Subcutaneous abdominal adipose tissue (tissue), 5 donors: ENCODE measurements around the gene OXCT2.

Experiments
- H3K27ac ChIP-seq: one replicate; pipeline ENCODE4 v1.7.0; 2013; ENCODE audit warnings: low read depth, mild to moderate bottlenecking, inconsistent platforms, low read length, moderate library complexity
- H3K27me3 ChIP-seq, 5 donors: one replicate each; pipeline ENCODE4 v1.7.0; 2013; ENCODE audit warnings: low read length in 5 of 5, inconsistent platforms in 1 of 5; ENCODE audit not compliant: control insufficient read depth in 5 of 5, insufficient read depth in 4 of 5
- H3K36me3 ChIP-seq, 5 donors: one replicate each; pipeline ENCODE4 v1.7.0; 2013; ENCODE audit warnings: low read length in 5 of 5; ENCODE audit not compliant: control insufficient read depth in 5 of 5, insufficient read depth in 5 of 5
- H3K4me1 ChIP-seq, 5 donors: one replicate each; pipeline ENCODE4 v1.7.0; 2013; ENCODE audit warnings: low read length in 5 of 5, mild to moderate bottlenecking in 3 of 5, moderate library complexity in 1 of 5; ENCODE audit not compliant: control insufficient read depth in 5 of 5, insufficient read depth in 5 of 5
- H3K4me3 ChIP-seq, 5 donors: one replicate each; pipeline ENCODE4 v1.7.0; 2013; ENCODE audit warnings: low read length in 5 of 5, low read depth in 1 of 5
- H3K9ac ChIP-seq, 5 donors: one replicate each; pipeline ENCODE4 v1.7.0; 2013; ENCODE audit warnings: low read length in 5 of 5, mild to moderate bottlenecking in 4 of 5, moderate library complexity in 3 of 5
- H3K9me3 ChIP-seq, 5 donors: one replicate each; pipeline ENCODE4 v1.7.0; 2013; ENCODE audit warnings: low read length in 5 of 5; ENCODE audit not compliant: control insufficient read depth in 5 of 5
- donor health status: healthy.
- donor health status: healthy.
- donor health status: healthy.
- donor health status: healthy.
- donor health status: healthy.

The OXCT2 gene

GRCh38 chr1:39737546-39738169 lies 33.5 kb downstream of the OXCT2 start:
- peaks cover 6 to 17% (median 13%) of the 10 kb centered on the region in 5 donors for H3K27me3 ChIP-seq

GRCh38 chr1:39735731-39736130 lies 35.4 kb downstream of the OXCT2 start:
- Histone ChIP-seq H3K9ac (no peak overlapping the region), H3K4me1 (peaks cover 3 to 20% (median 14%) of the 10 kb centered on the region in 5 donors), H3K36me3 (peaks cover 0 to 9% (median 0%) of the 10 kb centered on the region in 5 donors), H3K9me3 (no peaks in the 10 kb centered on the region), H3K4me3 (no peak overlapping the region), H3K27ac (no peak overlapping the region), H3K27me3 (peaks cover 8 to 21% (median 14%) of the 10 kb centered on the region in 5 donors)

More at GRCh38 chr1:39737546-39738169, 33.5 kb downstream of the OXCT2 start:
- no peak overlapping the region for H3K27ac ChIP-seq
- no peak overlapping the region for H3K9ac ChIP-seq
- H3K4me1 ChIP-seq: peaks cover 3 to 20% (median 14%) of the 10 kb centered on the region in 5 donors
- no peak overlapping the region for H3K4me3 ChIP-seq
- peaks cover 11 to 25% (median 14%) of the 10 kb centered on the region in 5 donors for H3K36me3 ChIP-seq
- H3K9me3 ChIP-seq: no peaks in the 10 kb centered on the region

DNA sequence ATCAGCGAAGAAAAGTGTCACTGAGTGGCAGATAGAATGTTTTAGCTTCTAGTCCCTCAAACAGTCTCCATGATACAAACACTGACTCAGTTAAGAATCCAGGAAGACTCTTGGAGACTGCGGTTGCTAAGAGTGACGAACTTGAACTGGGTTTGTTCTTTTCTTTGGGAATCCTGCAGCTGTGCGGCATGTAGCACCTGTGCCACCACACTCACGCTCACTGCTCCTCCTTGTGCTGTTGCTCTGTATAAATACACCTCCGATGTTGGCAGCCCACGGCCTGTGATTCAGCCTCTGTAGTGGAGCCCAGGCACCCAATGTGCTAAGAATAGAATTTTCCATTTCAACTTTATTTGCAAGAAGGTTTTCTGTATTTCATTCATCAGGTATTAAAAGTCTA lies 38.0 kb downstream of the OXCT2 start:
- Histone ChIP-seq H3K9ac (no peak overlapping the region), H3K4me1 (peaks cover 0 to 2% (median 0%) of the 10 kb centered on the region in 5 donors), H3K4me3 (no peak overlapping the region), H3K27me3 (peaks cover 9 to 30% (median 18%) of the 10 kb centered on the region in 5 donors), H3K27ac (no peak overlapping the region), H3K36me3 (no peaks in the 10 kb centered on the region), H3K9me3 (no peaks in the 10 kb centered on the region)

GRCh38 chr1:39732730-39733129 lies 38.4 kb downstream of the OXCT2 start:
- Histone ChIP-seq H3K9ac (no peak overlapping the region), H3K27ac (no peak overlapping the region), H3K4me3 (no peak overlapping the region), H3K4me1 (no peaks in the 10 kb centered on the region), H3K36me3 (no peaks in the 10 kb centered on the region), H3K27me3 (peaks cover 13 to 34% (median 22%) of the 10 kb centered on the region in 5 donors), H3K9me3 (no peaks in the 10 kb centered on the region)

DNA sequence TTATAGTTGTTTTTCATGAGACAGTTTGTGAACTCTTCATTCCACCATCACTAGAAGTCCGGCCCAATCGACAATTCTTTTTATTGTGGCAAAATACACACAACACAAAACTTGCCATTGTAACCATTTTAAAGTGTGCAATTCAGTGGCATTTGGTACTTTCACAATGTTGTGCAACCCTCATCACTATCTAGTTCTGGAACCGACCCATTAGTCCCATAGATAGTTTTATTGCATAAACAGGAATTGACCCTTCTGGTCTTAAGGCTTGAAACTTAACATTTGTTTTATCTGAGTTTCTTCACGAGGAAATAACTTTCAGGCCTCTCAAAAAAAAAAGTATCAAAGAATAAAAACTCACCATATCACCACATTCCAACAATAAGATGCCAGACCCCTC lies 41.3 kb downstream of the OXCT2 start:
- Histone ChIP-seq H3K27me3 (peaks cover 13 to 36% (median 20%) of the 10 kb centered on the region in 5 donors), H3K9ac (no peak overlapping the region), H3K36me3 (no peaks in the 10 kb centered on the region)

DNA sequence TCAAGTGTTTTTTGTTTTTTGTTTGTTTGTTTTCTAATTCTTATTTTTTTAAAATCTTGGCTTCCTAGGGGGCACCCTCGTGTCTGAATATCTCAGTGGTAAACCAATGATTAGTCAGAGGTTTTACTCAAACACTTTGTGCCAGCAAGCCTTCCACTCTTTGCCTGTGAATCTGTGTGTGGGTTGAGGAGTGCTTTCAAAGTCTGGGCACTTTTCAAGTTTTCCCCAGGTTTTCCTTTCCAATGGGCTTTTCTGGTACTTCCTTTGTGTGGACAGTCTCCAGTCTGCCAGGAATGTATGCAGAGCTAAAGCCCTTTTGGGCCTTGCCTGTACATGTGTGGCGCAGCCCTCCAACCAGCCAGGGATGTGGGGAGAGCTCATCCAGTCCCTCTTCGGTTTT lies 42.1 kb downstream of the OXCT2 start:
- Histone ChIP-seq H3K9ac (no peak overlapping the region), H3K4me3 (no peak overlapping the region), H3K36me3 (no peaks in the 10 kb centered on the region), H3K27ac (no peak overlapping the region), H3K4me1 (no peaks in the 10 kb centered on the region), H3K9me3 (no peaks in the 10 kb centered on the region), H3K27me3 (peaks cover 13 to 36% (median 20%) of the 10 kb centered on the region in 5 donors)

More for the DNA sequence above, 41.3 kb downstream of the OXCT2 start:
- no peaks in the 10 kb centered on the region for H3K9me3 ChIP-seq
- no peaks in the 10 kb centered on the region for H3K4me1 ChIP-seq
- no peak overlapping the region for H3K4me3 ChIP-seq
- no peak overlapping the region for H3K27ac ChIP-seq

GRCh38 chr1:39727932-39728317 lies 43.2 kb downstream of the OXCT2 start:
- H3K4me1 ChIP-seq: no peaks in the 10 kb centered on the region
- no peaks in the 10 kb centered on the region for H3K9me3 ChIP-seq
- no peak overlapping the region for H3K4me3 ChIP-seq
- no peak overlapping the region for H3K27ac ChIP-seq
- peaks cover 13 to 29% (median 16%) of the 10 kb centered on the region in 5 donors for H3K27me3 ChIP-seq
- no peak overlapping the region for H3K9ac ChIP-seq
- H3K36me3 ChIP-seq: no peaks in the 10 kb centered on the region

DNA sequence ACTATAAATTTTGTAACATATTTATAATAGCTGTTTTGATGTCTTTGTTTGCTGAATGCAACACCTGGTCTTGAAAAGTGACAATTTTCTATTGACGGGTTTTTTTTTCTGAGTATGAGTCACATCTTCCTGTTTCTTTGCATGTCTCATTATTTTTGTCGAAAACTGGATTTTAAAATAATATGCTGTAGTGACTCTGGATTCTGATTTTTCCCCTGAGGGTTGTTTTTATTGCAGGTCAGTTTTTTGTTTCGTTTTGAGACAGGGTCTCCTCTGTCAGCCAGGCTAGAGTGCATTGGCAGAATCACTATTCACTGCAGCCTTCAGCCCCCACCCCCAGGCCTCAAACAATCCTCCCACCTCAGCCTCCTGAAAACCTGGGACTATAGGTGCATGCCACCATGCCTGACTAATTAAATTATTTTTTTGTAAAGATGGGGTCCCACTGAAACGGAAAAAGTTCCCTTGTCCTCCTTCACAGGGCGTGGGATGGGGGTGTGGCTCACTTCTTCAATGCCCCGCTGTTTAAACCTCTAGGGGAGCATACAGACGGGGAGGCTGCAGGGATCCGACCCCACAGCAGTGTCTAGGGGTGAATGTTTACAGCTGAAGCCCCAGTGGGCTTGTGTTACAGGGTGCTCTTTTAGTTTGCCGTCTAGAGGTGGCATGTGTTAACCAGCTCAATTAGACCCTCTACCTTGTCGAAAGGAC lies 43.8 kb downstream of the OXCT2 start:
- H3K4me3 ChIP-seq: no peak overlapping the region
- H3K9me3 ChIP-seq: no peaks in the 10 kb centered on the region
- H3K9ac ChIP-seq: no peak overlapping the region
- H3K27me3 ChIP-seq: peaks cover 12 to 25% (median 13%) of the 10 kb centered on the region in 5 donors
- H3K4me1 ChIP-seq: no peaks in the 10 kb centered on the region
- no peak overlapping the region for H3K27ac ChIP-seq
- H3K36me3 ChIP-seq: no peaks in the 10 kb centered on the region

DNA sequence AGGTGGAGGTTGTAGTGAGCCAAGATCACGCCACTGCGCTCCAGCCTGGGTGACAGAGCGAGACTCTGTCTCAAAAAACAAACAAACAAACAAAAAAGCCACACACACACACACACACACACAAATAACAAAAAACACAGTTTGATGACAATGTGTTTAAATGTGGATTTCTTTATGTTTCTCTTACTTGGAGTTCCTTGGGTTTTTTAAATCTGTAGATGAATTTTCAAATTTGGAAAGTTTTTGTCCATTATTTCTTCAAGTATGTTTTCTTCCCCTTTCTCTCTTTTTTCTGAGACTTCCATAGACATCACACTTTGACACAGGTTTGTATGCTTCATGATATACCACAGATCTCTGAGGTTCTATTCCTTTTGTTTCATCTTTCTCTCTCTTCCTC lies 44.5 kb downstream of the OXCT2 start:
- Histone ChIP-seq H3K9me3 (no peaks in the 10 kb centered on the region), H3K4me1 (no peaks in the 10 kb centered on the region), H3K27ac (no peak overlapping the region), H3K27me3 (peaks cover 12 to 23% (median 13%) of the 10 kb centered on the region in 5 donors), H3K4me3 (no peak overlapping the region), H3K9ac (no peak overlapping the region), H3K36me3 (no peaks in the 10 kb centered on the region)

DNA sequence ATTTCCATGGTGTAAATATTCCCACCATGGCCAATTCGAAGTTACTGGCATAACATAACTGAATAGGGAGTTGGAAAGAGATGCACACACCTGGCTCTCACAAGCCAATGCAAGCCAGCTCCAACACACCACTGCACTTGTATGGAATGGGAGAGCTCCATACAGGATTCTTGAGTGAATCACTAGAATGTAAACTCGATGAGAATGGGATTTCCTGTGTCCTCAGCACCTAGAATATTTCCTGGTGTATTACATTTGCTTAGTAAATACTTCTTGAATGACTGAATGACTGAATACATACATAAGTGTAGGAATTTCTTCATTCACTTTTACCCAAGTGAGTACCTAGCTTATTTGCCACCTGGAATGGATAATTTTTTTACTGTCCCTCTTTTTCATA lies 48.7 kb downstream of the OXCT2 start:
- Histone ChIP-seq H3K9ac (no peak overlapping the region), H3K9me3 (no peaks in the 10 kb centered on the region), H3K4me1 (no peaks in the 10 kb centered on the region), H3K36me3 (no peaks in the 10 kb centered on the region), H3K27ac (no peak overlapping the region), H3K4me3 (no peak overlapping the region), H3K27me3 (peaks cover 3 to 15% (median 11%) of the 10 kb centered on the region in 5 donors)
